SH-SY5Y (cell line): Measurements from ENCODE around the gene FAM240A.

Source experiments
- GATA2 ChIP-seq: IDR thresholded peaks from 2 replicates; pipeline ENCODE4 v1.6.1; 2011; ENCODE audit warnings: mild to moderate bottlenecking, low read depth, low read length
- GATA3 ChIP-seq: IDR thresholded peaks from 2 replicates; pipeline ENCODE4 v1.6.1; 2011; ENCODE audit warnings: low read depth, mild to moderate bottlenecking, low read length, moderate library complexity

- TF ChIP-seq GATA2 (no peak), GATA3 (no peak)
Measured at GRCh38 chr3:46671541-46672348, 59.4 kb downstream of the FAM240A start.
